ENCODE data around the gene SLC44A4.
"Not testable (repeated sequence)": the region's sequence is repeated elsewhere in the genome, so short reads cannot be mapped to it uniquely, and the experiment has no call there.

The SLC44A4 gene

GRCh38 chr6:31834367-31835250 is 44.2 kb downstream of the SLC44A4 start:
- Histone ChIP-seq H3K4me3 (ENCODE audit: low read length) (peak overlapping the region; percentile 81), H3K9me3 (ENCODE audit: low read length) (no peaks in the 10 kb centered on the region), H3K27me3 (ENCODE audit: insufficient read depth, low read length) (no peaks in the 10 kb centered on the region), H2AFZ (ENCODE audit: low read depth, low read length) (no peak overlapping the region), H3K36me3 (ENCODE audit: insufficient read depth, low read length) (peaks cover 37% of the 10 kb centered on the region), H3K4me1 (ENCODE audit: insufficient read depth, low read length) (peaks cover 30% of the 10 kb centered on the region)

- no peaks in the 10 kb centered on the region for H3K9me3 ChIP-seq (ENCODE audit: low read length)
- no peak overlapping the region for H2AFZ ChIP-seq (ENCODE audit: low read depth, low read length)
- peaks cover 7% of the 10 kb centered on the region for H3K36me3 ChIP-seq (ENCODE audit: insufficient read depth, low read length)
- H3K4me1 ChIP-seq (ENCODE audit: insufficient read depth, low read length): peaks cover 19% of the 10 kb centered on the region
- H3K27me3 ChIP-seq (ENCODE audit: insufficient read depth, low read length): no peaks in the 10 kb centered on the region
- H3K4me3 ChIP-seq (ENCODE audit: low read length): peak overlapping the region; percentile 66
These were observed 47.2 kb downstream of the SLC44A4 start for GRCh38 chr6:31831350-31832215.

- no peaks in the 10 kb centered on the region for H3K27me3 ChIP-seq (ENCODE audit: insufficient read depth, low read length)
- peaks cover 16% of the 10 kb centered on the region for H3K4me1 ChIP-seq (ENCODE audit: insufficient read depth, low read length)
- H2AFZ ChIP-seq (ENCODE audit: low read depth, low read length): no peak overlapping the region
- peak overlapping the region; percentile 66 for H3K4me3 ChIP-seq (ENCODE audit: low read length)
- no peaks in the 10 kb centered on the region for H3K9me3 ChIP-seq (ENCODE audit: low read length)
- peaks cover under 1% of the 10 kb centered on the region for H3K36me3 ChIP-seq (ENCODE audit: insufficient read depth, low read length)
These were observed 47.9 kb downstream of the SLC44A4 start for GRCh38 chr6:31830886-31831335.

GRCh38 chr6:31829633-31830283 is 49.0 kb downstream of the SLC44A4 start:
- Histone ChIP-seq H3K4me3 (ENCODE audit: low read length) (peak overlapping the region; percentile 66), H3K9me3 (ENCODE audit: low read length) (no peaks in the 10 kb centered on the region), H3K4me1 (ENCODE audit: insufficient read depth, low read length) (peaks cover 17% of the 10 kb centered on the region), H3K36me3 (ENCODE audit: insufficient read depth, low read length) (no peaks in the 10 kb centered on the region), H2AFZ (ENCODE audit: low read depth, low read length) (no peak overlapping the region), H3K27me3 (ENCODE audit: insufficient read depth, low read length) (no peaks in the 10 kb centered on the region)

- peak within 1 kb of the TSS; percentile 52 for H3K4me3 ChIP-seq (ENCODE audit: low read length)
- H3K27me3 ChIP-seq (ENCODE audit: insufficient read depth, low read length): no peaks in the 10 kb centered on the region
- H3K4me1 ChIP-seq (ENCODE audit: insufficient read depth, low read length): peaks cover 16% of the 10 kb centered on the region
- no peaks in the 10 kb centered on the region for H3K9me3 ChIP-seq (ENCODE audit: low read length)
- peak within 1 kb of the TSS; percentile 21 for H2AFZ ChIP-seq (ENCODE audit: low read depth, low read length)
- no peaks in the 10 kb centered on the region for H3K36me3 ChIP-seq (ENCODE audit: insufficient read depth, low read length)
These were observed 51.3 kb downstream of the SLC44A4 start, which contains the start of gene HSPA1B for GRCh38 chr6:31827286-31828079. Gene HSPA1B (plus strand): TSS chr6:31827738. CDS start chr6:31827951, 213 bp downstream.

- Histone ChIP-seq H3K4me3 (ENCODE audit: low read length) (peak overlapping the region; percentile 52), H3K4me1 (ENCODE audit: insufficient read depth, low read length) (peaks cover 21% of the 10 kb centered on the region), H3K27me3 (ENCODE audit: insufficient read depth, low read length) (no peaks in the 10 kb centered on the region), H3K36me3 (ENCODE audit: insufficient read depth, low read length) (no peaks in the 10 kb centered on the region), H3K9me3 (ENCODE audit: low read length) (no peaks in the 10 kb centered on the region), H2AFZ (ENCODE audit: low read depth, low read length) (peak overlapping the region; percentile 21)
These were observed 52.0 kb downstream of the SLC44A4 start for GRCh38 chr6:31826793-31827285.

GRCh38 chr6:31825553-31825952 is 53.2 kb downstream of the SLC44A4 start:
- H3K4me1 ChIP-seq (ENCODE audit: insufficient read depth, low read length): peaks cover 15% of the 10 kb centered on the region
- no peak overlapping the region for H3K4me3 ChIP-seq (ENCODE audit: low read length)
- H3K36me3 ChIP-seq (ENCODE audit: insufficient read depth, low read length): no peaks in the 10 kb centered on the region
- H2AFZ ChIP-seq (ENCODE audit: low read depth, low read length): no peak overlapping the region
- H3K27me3 ChIP-seq (ENCODE audit: insufficient read depth, low read length): no peaks in the 10 kb centered on the region
- no peaks in the 10 kb centered on the region for H3K9me3 ChIP-seq (ENCODE audit: low read length)

- H2AFZ ChIP-seq (ENCODE audit: low read depth, low read length); H3K9me3 ChIP-seq (ENCODE audit: low read length); H3K4me3 ChIP-seq (ENCODE audit: low read length); H3K27me3 ChIP-seq (ENCODE audit: insufficient read depth, low read length); H3K36me3 ChIP-seq (ENCODE audit: insufficient read depth, low read length): not testable (repeated sequence)
- peaks cover 15% of the 10 kb centered on the region for H3K4me1 ChIP-seq (ENCODE audit: insufficient read depth, low read length)
These were observed 55.1 kb downstream of the SLC44A4 start for GRCh38 chr6:31823592-31824196.

GRCh38 chr6:31822036-31822821 is 56.6 kb downstream of the SLC44A4 start:
- Histone ChIP-seq H3K4me1 (ENCODE audit: insufficient read depth, low read length) (peaks cover 15% of the 10 kb centered on the region), H3K9me3 (ENCODE audit: low read length) (no peaks in the 10 kb centered on the region)

GRCh38 chr6:31821301-31822035 is 57.3 kb downstream of the SLC44A4 start:
- Histone ChIP-seq H3K4me3 (ENCODE audit: low read length) (peak overlapping the region; percentile 45), H3K9me3 (ENCODE audit: low read length) (no peaks in the 10 kb centered on the region)

More at GRCh38 chr6:31822036-31822821, 56.6 kb downstream of the SLC44A4 start:
- Histone ChIP-seq H2AFZ (ENCODE audit: low read depth, low read length) (no peak overlapping the region), H3K4me3 (ENCODE audit: low read length) (peak overlapping the region; percentile 45), H3K36me3 (ENCODE audit: insufficient read depth, low read length) (no peaks in the 10 kb centered on the region), H3K27me3 (ENCODE audit: insufficient read depth, low read length) (no peaks in the 10 kb centered on the region)

GRCh38 chr6:31820399-31820798 is 58.4 kb downstream of the SLC44A4 start:
- not testable (repeated sequence) for H3K36me3 ChIP-seq (ENCODE audit: insufficient read depth, low read length); H3K4me1 ChIP-seq (ENCODE audit: insufficient read depth, low read length); H3K27me3 ChIP-seq (ENCODE audit: insufficient read depth, low read length); H3K9me3 ChIP-seq (ENCODE audit: low read length); H2AFZ ChIP-seq (ENCODE audit: low read depth, low read length); H3K4me3 ChIP-seq (ENCODE audit: low read length)

More at GRCh38 chr6:31821301-31822035, 57.3 kb downstream of the SLC44A4 start:
- H3K27me3 ChIP-seq (ENCODE audit: insufficient read depth, low read length): no peaks in the 10 kb centered on the region
- no peaks in the 10 kb centered on the region for H3K36me3 ChIP-seq (ENCODE audit: insufficient read depth, low read length)
- peak overlapping the region; percentile 87 for H2AFZ ChIP-seq (ENCODE audit: low read depth, low read length)
- peaks cover 11% of the 10 kb centered on the region for H3K4me1 ChIP-seq (ENCODE audit: insufficient read depth, low read length)

Data from neuron (in vitro differentiated cells).